OCI-LY3 (cell line): ENCODE results near the gene MADCAM1.

Experiments
- H2AFZ ChIP-seq: fragments of 200-600, 300-600 bp; shearing (Covaris generic); 2 replicates; pipeline ENCODE4 v1.6.0; 2014; ENCODE audit warnings: antibody characterized with exemption, low read depth, low read length
- H3K27ac ChIP-seq: fragments of 200-600, 300-600 bp; sonication (generic); 2 replicates; pipeline ENCODE4 v1.5.1; 2014; ENCODE audit warnings: mild to moderate bottlenecking, low read length, moderate library complexity, mixed read lengths
- H3K27me3 ChIP-seq: fragments of 200-600, 300-600 bp; sonication (generic); 2 replicates; pipeline ENCODE4 v1.6.1; 2014; ENCODE audit warnings: low read depth, low read length, mixed read lengths
- H3K36me3 ChIP-seq: fragments of 200-600, 300-600 bp; sonication (generic); replicated peaks from 2 replicates; pipeline ENCODE3; 2014; ENCODE audit warnings: low read depth, low read length, mixed read lengths
- H3K4me1 ChIP-seq: fragments of 300-600, 200-600 bp; sonication (generic); 2 replicates; pipeline ENCODE4 v1.6.1; 2014; ENCODE audit warnings: low read length, mixed read lengths
- H3K4me2 ChIP-seq: fragments of 200-600, 300-600 bp; sonication (generic); 2 replicates; pipeline ENCODE4 v1.6.1; 2014; ENCODE audit warnings: low read length, mixed read lengths
- H3K4me3 ChIP-seq: fragments of 300-600, 200-600 bp; sonication (generic); 2 replicates; pipeline ENCODE4 v1.5.1; 2014; ENCODE audit warnings: antibody characterized with exemption, mild to moderate bottlenecking, low read length, moderate library complexity
- H3K79me2 ChIP-seq: fragments of 300-600, 200-600 bp; shearing (Covaris generic); 2 replicates; pipeline ENCODE4 v1.6.1; 2014; ENCODE audit warnings: mild to moderate bottlenecking, low read length, mixed read lengths
- H3K9ac ChIP-seq: fragments of 300-600, 200-600 bp; shearing (Covaris generic); 2 replicates; pipeline ENCODE4 v1.6.0; 2014; ENCODE audit warnings: mild to moderate bottlenecking, low read length, moderate library complexity
- H3K9me3 ChIP-seq: fragments of 200-600, 300-600 bp; shearing (Covaris generic); 2 replicates; pipeline ENCODE4 v1.6.1; 2014; ENCODE audit warnings: low read length, mixed read lengths; ENCODE audit not compliant: insufficient read depth
- H4K20me1 ChIP-seq: fragments of 200-600, 300-600 bp; sonication (generic); 2 replicates; pipeline ENCODE4 v1.6.1; 2016; ENCODE audit warnings: low read length, mixed read lengths; ENCODE audit not compliant: insufficient read depth
- CTCF ChIP-seq: fragments of 200-600, 300-600 bp; sonication (generic); IDR thresholded peaks from 2 replicates; pipeline ENCODE4 v1.5.1; 2014; ENCODE audit warnings: antibody characterized with exemption, low read length, low read depth
- EZH2phosphoT487 ChIP-seq: fragments of 200-600 bp; shearing (Covaris generic); IDR thresholded peaks from 2 replicates; pipeline ENCODE4 v1.6.1; 2018; ENCODE audit warnings: antibody characterized with exemption, mixed run types, low read depth

Gene MADCAM1

GRCh38 chr19:497491-497868 is 1.2 kb downstream of the MADCAM1 start:
- no peak overlapping the region for H3K9ac ChIP-seq
- H3K4me1 ChIP-seq, result peaks cover 1% of the 10 kb centered on the region; the same call in 1 of the 2 replicates
- H3K27me3 ChIP-seq, result no peaks in the 10 kb centered on the region
- H3K4me3 ChIP-seq, result no peak overlapping the region
- no peak overlapping the region for H2AFZ ChIP-seq
- no peaks in the 10 kb centered on the region for H4K20me1 ChIP-seq
- H3K27ac ChIP-seq, result no peak overlapping the region
- H3K79me2 ChIP-seq, result no peaks in the 10 kb centered on the region
- H3K9me3 ChIP-seq, result no peaks in the 10 kb centered on the region
- H3K4me2 ChIP-seq, result no peak overlapping the region
- TF ChIP-seq CTCF (no peak), EZH2phosphoT487 (no peak)
- no peaks in the 10 kb centered on the region for H3K36me3 ChIP-seq

- Histone ChIP-seq H3K36me3 (no peaks in the 10 kb centered on the region), H3K4me2 (no peak overlapping the region), H2AFZ (no peak overlapping the region), H3K9ac (no peak overlapping the region), H3K9me3 (no peaks in the 10 kb centered on the region; the same call in 1 of the 2 replicates), H3K79me2 (no peaks in the 10 kb centered on the region), H4K20me1 (no peaks in the 10 kb centered on the region), H3K4me1 (peaks cover 6% of the 10 kb centered on the region; the same call in 1 of the 2 replicates), H3K27ac (no peak overlapping the region), H3K4me3 (no peak overlapping the region), H3K27me3 (no peaks in the 10 kb centered on the region)
- TF ChIP-seq EZH2phosphoT487 (no peak), CTCF (no peak)
Measured at GRCh38 chr19:497869-498510, 1.7 kb downstream of the MADCAM1 start.

- Histone ChIP-seq H3K9ac (no peak overlapping the region), H3K4me2 (no peak overlapping the region), H3K9me3 (no peaks in the 10 kb centered on the region; the same call in 1 of the 2 replicates), H3K36me3 (no peaks in the 10 kb centered on the region), H3K79me2 (no peaks in the 10 kb centered on the region), H3K4me3 (no peak overlapping the region), H2AFZ (no peak overlapping the region), H3K27me3 (no peaks in the 10 kb centered on the region), H4K20me1 (no peaks in the 10 kb centered on the region), H3K27ac (no peak overlapping the region), H3K4me1 (peaks cover 7% of the 10 kb centered on the region; the same call in 1 of the 2 replicates)
- TF ChIP-seq EZH2phosphoT487 (no peak), CTCF (no peak)
Measured at GRCh38 chr19:498511-498891, 2.2 kb downstream of the MADCAM1 start.

- Histone ChIP-seq H3K4me3 (no peak overlapping the region), H3K9me3 (no peaks in the 10 kb centered on the region; the same call in 1 of the 2 replicates), H3K79me2 (no peaks in the 10 kb centered on the region), H3K9ac (no peak overlapping the region), H2AFZ (no peak overlapping the region), H3K4me2 (no peak overlapping the region), H3K36me3 (no peaks in the 10 kb centered on the region), H3K4me1 (peaks cover 7% of the 10 kb centered on the region; the same call in 1 of the 2 replicates), H4K20me1 (no peaks in the 10 kb centered on the region), H3K27ac (no peak overlapping the region), H3K27me3 (no peaks in the 10 kb centered on the region)
- TF ChIP-seq CTCF (no peak), EZH2phosphoT487 (no peak)
Measured at GRCh38 chr19:498977-499623, 2.8 kb downstream of the MADCAM1 start.
